Thyroid gland (tissue), 4 donors: ENCODE results near the gene ST8SIA2.

Experiments used
- CTCF ChIP-seq, 6 experiments: fragments of 200-600 bp in 3 of 6; fragments of 450-650 bp in 3 of 6; sonication (generic) in 3 of 6; IDR thresholded peaks; one replicate each; pipeline ENCODE4 v1.5.1; 2016 to 2019; ENCODE audit warnings: antibody characterized with exemption in 6 of 6, mild to moderate bottlenecking in 2 of 6, inconsistent platforms in 1 of 6, moderate library complexity in 1 of 6
- POLR2A ChIP-seq, 2 donors: fragments of 450-650 bp; IDR thresholded peaks; one replicate each; pipeline ENCODE4 v1.6.1; 2017; ENCODE audit warnings: antibody characterized with exemption in 2 of 2, mild to moderate bottlenecking in 2 of 2, moderate library complexity in 1 of 2

DNA sequence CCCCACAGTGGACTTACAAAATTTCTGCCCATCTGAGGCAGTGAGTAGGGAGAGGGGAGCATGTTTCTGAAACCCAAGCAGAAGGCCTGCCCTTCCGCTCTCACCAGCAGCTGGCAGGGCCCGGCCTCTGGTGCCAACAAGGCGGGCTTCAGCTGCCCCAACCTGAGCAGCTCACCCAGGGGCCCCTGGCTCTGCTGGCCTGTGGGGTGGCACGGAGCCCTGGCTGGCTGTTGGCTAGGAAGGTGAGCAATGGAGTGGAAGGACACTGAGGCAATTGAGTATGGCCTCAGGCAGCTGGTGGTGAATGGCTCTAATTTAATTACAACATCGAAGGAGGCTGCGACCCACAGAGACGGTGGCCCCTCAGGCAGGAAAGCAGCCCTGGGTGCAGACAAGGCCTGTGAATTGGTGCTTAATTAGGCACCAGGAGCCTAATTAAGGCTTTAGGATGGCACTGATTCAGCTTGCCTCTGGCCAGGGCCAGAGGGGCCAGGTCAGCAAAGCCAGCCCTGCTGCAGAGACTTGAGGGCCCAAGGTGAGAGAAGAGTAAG is 60.9 kb downstream of the ST8SIA2 start:
- TF ChIP-seq CTCF (IDR thresholded peaks at IDR 0.05) (no peak), POLR2A (IDR thresholded peaks at IDR 0.05) (no peak)
